Mesenchymal stem cell (in vitro differentiated cells and primary cell): ENCODE data around the gene SNU13.

Source experiments
- DNase-seq: peaks from one replicate; pipeline ENCODE4 v3.0.0-alpha.2; 2013
- H2AFZ ChIP-seq: one replicate; pipeline ENCODE4 v1.6.1; 2013; ENCODE audit warnings: low read depth, mild to moderate bottlenecking, control low read depth, inconsistent platforms, low read length, moderate library complexity
- H2AK5ac ChIP-seq: 2 replicates; pipeline ENCODE4 v1.6.1; 2013; ENCODE audit warnings: low read length, moderate library complexity, mild to moderate bottlenecking, inconsistent platforms; ENCODE audit not compliant: severe bottlenecking
- H2BK120ac ChIP-seq: one replicate; pipeline ENCODE4 v1.6.1; 2013; ENCODE audit warnings: low read depth, mild to moderate bottlenecking, inconsistent platforms, low read length, moderate library complexity
- H2BK12ac ChIP-seq, 2 experiments: one replicate each; pipeline ENCODE4 v1.6.1; 2013; ENCODE audit warnings: inconsistent platforms in 2 of 2, low read length in 2 of 2, mild to moderate bottlenecking in 2 of 2, moderate library complexity in 2 of 2, control low read depth in 1 of 2
- H2BK15ac ChIP-seq: one replicate; pipeline ENCODE4 v1.6.1; 2013; ENCODE audit warnings: mild to moderate bottlenecking, low read depth, inconsistent platforms; ENCODE audit not compliant: poor library complexity, severe bottlenecking
- H2BK5ac ChIP-seq: 2 replicates; pipeline ENCODE4 v1.6.1; 2013; ENCODE audit warnings: low read depth, mild to moderate bottlenecking, low read length, control low read depth, inconsistent platforms; ENCODE audit not compliant: poor library complexity, severe bottlenecking
- H3K14ac ChIP-seq, 2 experiments: one replicate each; pipeline ENCODE4 v1.6.1; 2013; ENCODE audit warnings: inconsistent platforms in 2 of 2, low read length in 2 of 2, control low read depth in 1 of 2, mild to moderate bottlenecking in 1 of 2, moderate library complexity in 1 of 2
- H3K18ac ChIP-seq, 2 experiments: one replicate each; pipeline ENCODE4 v1.6.1; 2013; ENCODE audit warnings: inconsistent platforms in 2 of 2, low read length in 2 of 2, control low read depth in 1 of 2, low read depth in 1 of 2, mild to moderate bottlenecking in 1 of 2
- H3K23ac ChIP-seq, 2 experiments: one replicate each; pipeline ENCODE4 v1.6.1; 2013; ENCODE audit warnings: inconsistent platforms in 2 of 2, low read length in 2 of 2, mild to moderate bottlenecking in 2 of 2, moderate library complexity in 2 of 2, control low read depth in 1 of 2
- H3K27ac ChIP-seq: 2 replicates; pipeline ENCODE4 v1.5.1; 2013; ENCODE audit warnings: mild to moderate bottlenecking, moderate library complexity, low read length, control low read depth, inconsistent platforms; ENCODE audit not compliant: poor library complexity, severe bottlenecking
- H3K27me3 ChIP-seq, 2 experiments: 2 replicates each; pipeline versions ENCODE4 v1.6.1 to v1.7.0; 2013; ENCODE audit warnings: low read length in 2 of 2, mild to moderate bottlenecking in 2 of 2, moderate library complexity in 2 of 2, control low read depth in 1 of 2, inconsistent platforms in 1 of 2; ENCODE audit not compliant: control insufficient read depth in 1 of 2, insufficient read depth in 1 of 2
- H3K36me3 ChIP-seq, 2 experiments: 2 replicates each; pipeline versions ENCODE4 v1.6.1 to v1.7.0; 2013; ENCODE audit warnings: low read length in 2 of 2, control low read depth in 1 of 2, inconsistent platforms in 1 of 2, low read depth in 1 of 2, mild to moderate bottlenecking in 1 of 2; ENCODE audit not compliant: insufficient read depth in 2 of 2, control insufficient read depth in 1 of 2
- H3K4ac ChIP-seq, 2 experiments: one replicate each; pipeline ENCODE4 v1.6.1; 2013; ENCODE audit warnings: inconsistent platforms in 2 of 2, low read length in 2 of 2, mild to moderate bottlenecking in 2 of 2, moderate library complexity in 2 of 2, control low read depth in 1 of 2, low read depth in 1 of 2
- H3K4me1 ChIP-seq: 2 replicates; pipeline ENCODE4 v1.6.1; 2013; ENCODE audit warnings: low read depth, low read length, control low read depth; ENCODE audit not compliant: control insufficient read depth, insufficient read depth
- H3K4me2 ChIP-seq: 2 replicates; pipeline ENCODE4 v1.6.1; 2013; ENCODE audit warnings: low read length, mild to moderate bottlenecking, inconsistent platforms; ENCODE audit not compliant: poor library complexity, severe bottlenecking
- H3K4me3 ChIP-seq, 2 experiments: 2 replicates each; pipeline versions ENCODE4 v1.5.1 to v1.7.0; 2013; ENCODE audit warnings: low read length in 2 of 2, mild to moderate bottlenecking in 2 of 2, control low read depth in 1 of 2, low read depth in 1 of 2; ENCODE audit not compliant: insufficient read depth in 1 of 2
- H3K79me1 ChIP-seq: replicated peaks from 2 replicates; pipeline ENCODE4 v1.6.1; 2013; ENCODE audit warnings: mild to moderate bottlenecking, control low read depth, low read length, inconsistent platforms; ENCODE audit not compliant: poor library complexity, severe bottlenecking
- H3K9ac ChIP-seq: 2 replicates; pipeline ENCODE4 v1.7.0; 2013; ENCODE audit warnings: mild to moderate bottlenecking, low read length, moderate library complexity
- H3K9me3 ChIP-seq: 2 replicates; pipeline ENCODE4 v1.7.0; 2013; ENCODE audit warnings: mild to moderate bottlenecking, low read length; ENCODE audit not compliant: control insufficient read depth
- H4K8ac ChIP-seq: one replicate; pipeline ENCODE4 v1.6.1; 2013; ENCODE audit warnings: inconsistent platforms, mild to moderate bottlenecking, low read length, moderate library complexity
- H4K91ac ChIP-seq: one replicate; pipeline ENCODE4 v1.6.1; 2013; ENCODE audit warnings: mild to moderate bottlenecking, low read length, inconsistent platforms
- WGBS: methylation state at CpG from one replicate; pipeline ENCODE4 v1.1.7; 2013; ENCODE audit warnings: mixed read lengths; 5-methylcytosine and 5-hydroxymethylcytosine counted together

SNU13 gene

DNA sequence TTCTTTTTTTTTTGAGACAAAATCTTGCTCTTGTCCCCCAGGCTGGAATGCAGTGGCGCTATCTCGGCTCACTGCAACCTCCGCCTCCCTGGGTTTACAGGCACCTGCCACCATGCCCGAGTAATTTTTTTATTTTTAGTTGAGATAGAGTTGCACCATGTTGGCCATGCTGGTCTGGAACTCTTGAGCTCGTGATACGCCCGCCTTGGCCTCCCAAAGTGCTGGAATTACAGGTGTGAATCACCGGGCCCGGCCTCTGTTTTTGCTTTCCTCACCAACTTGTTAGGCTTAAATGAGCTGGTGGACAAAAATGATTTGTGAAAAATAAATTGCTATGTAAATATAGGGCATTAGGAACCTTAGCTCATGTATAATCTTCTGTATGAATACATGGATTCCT lies 14.1 kb upstream of the SNU13 start:
- Histone ChIP-seq H3K4me3 (no peak overlapping the region), H3K79me1 (no peaks in the 10 kb centered on the region), H3K4me2 (no peak overlapping the region)

GRCh38 chr22:41700108-41700364 lies 11.4 kb upstream of the SNU13 start:
- Histone ChIP-seq H3K18ac (no peak overlapping the region), H3K79me1 (no peaks in the 10 kb centered on the region)

More for the DNA sequence above, 14.1 kb upstream of the SNU13 start:
- Histone ChIP-seq H2AK5ac (no peak overlapping the region), H3K36me3 (no peaks in the 10 kb centered on the region), H2BK120ac (no peak overlapping the region), H3K27me3 (peaks cover 0 to 5% of the 10 kb centered on the region in 2 experiments), H3K9me3 (no peaks in the 10 kb centered on the region), H3K18ac (no peak overlapping the region), H3K4ac (no peak overlapping the region), H3K27ac (no peak overlapping the region), H2BK12ac (no peak overlapping the region), H3K14ac (no peak overlapping the region), H3K23ac (no peak overlapping the region), H2BK5ac (no peak overlapping the region), H3K4me1 (no peaks in the 10 kb centered on the region), H3K9ac (no peak overlapping the region), H4K91ac (no peak overlapping the region), H2AFZ (no peak overlapping the region), H2BK15ac (no peak overlapping the region), H4K8ac (no peak overlapping the region)
- DNase-seq = no peak
- 92% methylated on average over 9 of the region's 9 CpGs for WGBS

DNA sequence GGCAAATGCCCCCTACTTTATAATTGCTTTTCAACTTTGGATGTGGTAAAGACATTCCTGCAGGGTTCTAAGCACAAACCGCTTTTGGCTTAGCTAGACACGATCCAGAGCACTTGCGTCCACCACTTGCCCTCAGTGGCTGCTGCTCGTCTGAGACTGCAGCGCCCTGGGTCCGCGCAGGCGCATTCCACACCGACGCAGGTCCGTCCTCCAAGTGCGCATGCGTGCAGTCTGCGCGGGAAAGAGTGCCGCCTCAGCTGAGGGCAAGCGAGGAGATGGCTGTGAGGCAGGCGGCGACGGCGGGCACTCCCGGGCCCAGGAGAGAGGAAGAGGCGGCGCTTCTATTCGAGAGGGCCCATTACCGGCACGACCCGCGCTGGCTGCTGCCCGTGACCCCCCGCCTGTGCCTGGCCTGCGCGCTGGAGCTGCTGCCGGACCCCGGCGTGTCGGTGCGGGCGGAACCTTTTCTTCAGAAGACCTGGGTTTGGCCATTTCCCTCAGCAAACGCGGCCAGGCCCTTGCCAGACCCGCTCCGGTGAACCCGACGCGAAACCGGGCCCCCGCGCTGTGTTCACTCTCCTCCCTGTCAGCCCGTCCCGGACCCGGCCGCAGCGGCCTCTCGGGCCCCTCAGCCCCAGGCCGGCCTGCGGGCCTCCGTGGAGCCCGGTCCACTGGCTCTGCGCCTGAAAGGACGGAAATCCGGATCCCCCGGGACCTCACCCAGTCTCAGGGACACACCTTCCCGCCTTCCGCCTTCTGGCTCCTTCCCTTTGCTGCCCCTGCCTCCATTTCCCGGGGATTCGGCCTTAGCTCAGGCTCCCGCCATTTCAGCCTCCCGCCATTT lies 10.8 kb upstream of the SNU13 start, which contains the start of gene MEI1:
TSS of gene MEI1 (plus strand) at position 240 of the 844 bp plus-strand sequence. CDS start at position 276, 36 bp downstream.
- H2AK5ac ChIP-seq = no peak within 1 kb of the TSS

More at GRCh38 chr22:41700108-41700364, 11.4 kb upstream of the SNU13 start:
- no peak overlapping the region for H2BK15ac ChIP-seq
- 97% methylated on average over 16 of the region's 16 CpGs for WGBS
- no peak overlapping the region for H2AFZ ChIP-seq
- H3K9ac ChIP-seq = no peak overlapping the region
- H2AK5ac ChIP-seq = no peak overlapping the region
- H3K4me2 ChIP-seq = no peak overlapping the region
- no peak overlapping the region for H3K4ac ChIP-seq
- no peak for DNase-seq
- H4K8ac ChIP-seq = no peak overlapping the region
- no peaks in the 10 kb centered on the region for H3K36me3 ChIP-seq
- no peak overlapping the region for H2BK12ac ChIP-seq
- H3K14ac ChIP-seq = no peak overlapping the region
- no peak overlapping the region for H2BK120ac ChIP-seq
- H3K27ac ChIP-seq = no peak overlapping the region
- no peaks in the 10 kb centered on the region for H3K27me3 ChIP-seq
- H2BK5ac ChIP-seq = no peak overlapping the region
- no peaks in the 10 kb centered on the region for H3K9me3 ChIP-seq
- H3K23ac ChIP-seq = no peak overlapping the region
- peaks cover 10% of the 10 kb centered on the region for H3K4me1 ChIP-seq
- H3K4me3 ChIP-seq = no peak overlapping the region
- no peak overlapping the region for H4K91ac ChIP-seq

GRCh38 chr22:41697126-41697775 lies 8.6 kb upstream of the SNU13 start:
- Histone ChIP-seq H4K91ac (peak overlapping the region; percentile 40), H3K36me3 (peaks cover 10 to 20% of the 10 kb centered on the region in 2 experiments), H3K27ac (peak overlapping the region; percentile 58), H3K79me1 (no peaks in the 10 kb centered on the region), H3K9me3 (no peaks in the 10 kb centered on the region), H3K18ac (peak overlapping the region; percentile 35 to 92), H2BK12ac (peak overlapping the region; percentile 9 to 89), H3K27me3 (no peaks in the 10 kb centered on the region), H2BK120ac (no peak overlapping the region), H3K14ac (peak overlapping the region in 1 of 2 experiments; percentile 74), H2BK5ac (no peak overlapping the region), H2BK15ac (peak overlapping the region; percentile 74), H3K4ac (peak overlapping the region; percentile 55 to 74), H4K8ac (peak overlapping the region; percentile 89), H3K9ac (peak overlapping the region; percentile 57), H3K4me3 (peak overlapping the region in 1 of 2 experiments; percentile 5), H3K23ac (no peak overlapping the region), H2AFZ (peak overlapping the region; percentile 10), H2AK5ac (peak overlapping the region; percentile 90), H3K4me1 (peaks cover 10% of the 10 kb centered on the region), H3K4me2 (peak overlapping the region; percentile 26)
- 32% methylated on average over 11 of the region's 12 CpGs for WGBS
- peak; percentile 90 for DNase-seq

More for the DNA sequence above, 10.8 kb upstream of the SNU13 start, which contains the start of gene MEI1:
- no peak within 1 kb of the TSS for H3K18ac ChIP-seq
- no peak within 1 kb of the TSS for H3K14ac ChIP-seq
- no peak within 1 kb of the TSS for H3K9ac ChIP-seq
- no peaks in the 10 kb centered on the region for H3K27me3 ChIP-seq
- H3K4ac ChIP-seq = peak within 1 kb of the TSS in 1 of 2 experiments; percentile 27
- no peak within 1 kb of the TSS for H2BK5ac ChIP-seq
- no peak within 1 kb of the TSS for H2AFZ ChIP-seq
- peak within 1 kb of the TSS; percentile 70 for H4K91ac ChIP-seq
- no peak within 1 kb of the TSS for H3K27ac ChIP-seq
- peak within 1 kb of the TSS in 1 of 2 experiments; percentile 60 for H3K4me3 ChIP-seq
- H3K23ac ChIP-seq = no peak within 1 kb of the TSS
- no peak within 1 kb of the TSS for H3K4me2 ChIP-seq
- peak within 1 kb of the TSS; percentile 54 for H2BK15ac ChIP-seq
- 95% methylated on average over 67 of the region's 69 CpGs for WGBS
- H2BK12ac ChIP-seq = no peak within 1 kb of the TSS
- DNase-seq = no peak
- H4K8ac ChIP-seq = no peak within 1 kb of the TSS
- no peaks in the 10 kb centered on the region for H3K9me3 ChIP-seq
- H2BK120ac ChIP-seq = no peak within 1 kb of the TSS
- peaks cover 10% of the 10 kb centered on the region for H3K4me1 ChIP-seq
- no peaks in the 10 kb centered on the region for H3K79me1 ChIP-seq
- peaks cover 0 to 3% of the 10 kb centered on the region in 2 experiments for H3K36me3 ChIP-seq
